ENCODE measurements around the gene CRYBB1.

Gene CRYBB1

DNA sequence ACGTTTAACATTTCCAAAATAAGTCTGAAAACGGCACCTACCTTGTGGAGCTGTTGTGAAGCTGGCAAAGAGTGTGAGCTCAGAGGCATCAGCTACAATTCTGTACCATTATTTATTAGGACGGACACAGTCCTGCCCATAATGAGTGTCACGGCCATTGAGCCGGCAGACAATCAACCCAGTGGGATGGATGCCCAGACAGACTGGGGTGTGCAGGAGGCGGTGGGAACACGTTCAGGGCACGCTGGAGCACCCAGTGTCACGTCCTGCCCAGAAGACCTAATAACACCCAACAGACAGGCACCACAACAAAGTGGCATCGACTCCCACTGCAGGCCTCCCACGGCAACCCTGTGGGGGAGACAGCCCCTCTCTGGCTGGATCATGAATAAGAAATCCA lies 62.3 kb downstream of the CRYBB1 start:
- Histone ChIP-seq H3K27me3 (no peaks in the 10 kb centered on the region), H3K36me3 (no peaks in the 10 kb centered on the region), H3K9me3 (no peaks in the 10 kb centered on the region), H3K4me1 (no peaks in the 10 kb centered on the region), H3K4me3 (ENCODE audit: low read depth, low read length) (no peak overlapping the region)
- no peak for TF ChIP-seq CTCF (IDR thresholded peaks at IDR 0.05; ENCODE audit: low read depth, low read length)
- DNase-seq, result no peak

DNA sequence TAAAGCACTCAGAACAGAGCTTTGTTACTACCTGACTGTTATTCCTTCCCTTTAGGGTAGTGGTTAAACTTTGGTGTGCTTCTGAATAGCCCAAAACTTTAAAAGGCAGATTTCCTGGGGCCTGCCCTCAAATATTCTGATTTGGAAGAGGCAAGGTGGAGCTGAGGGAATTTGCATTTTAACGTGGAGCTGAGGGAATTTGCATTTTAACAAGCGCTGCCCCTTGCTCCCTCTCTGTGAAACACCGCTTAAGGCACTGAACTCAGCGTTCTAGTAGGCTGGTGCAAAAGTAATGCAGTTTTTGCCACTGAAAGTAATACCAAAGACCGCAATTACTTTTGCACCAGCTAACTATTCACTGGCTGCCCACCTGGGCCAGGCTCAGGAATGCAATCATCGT lies 62.9 kb downstream of the CRYBB1 start:
- H3K36me3 ChIP-seq, result no peaks in the 10 kb centered on the region
- DNase-seq, result no peak
- no peak overlapping the region for H3K4me3 ChIP-seq (ENCODE audit: low read depth, low read length)
- TF ChIP-seq CTCF (IDR thresholded peaks at IDR 0.05; ENCODE audit: low read depth, low read length), result no peak
- H3K27me3 ChIP-seq, result no peaks in the 10 kb centered on the region
- no peaks in the 10 kb centered on the region for H3K4me1 ChIP-seq
- H3K9me3 ChIP-seq, result no peaks in the 10 kb centered on the region

GRCh38 chr22:26553056-26553752 lies 64.6 kb downstream of the CRYBB1 start:
- no peaks in the 10 kb centered on the region for H3K36me3 ChIP-seq
- H3K9me3 ChIP-seq, result no peaks in the 10 kb centered on the region
- DNase-seq, result no peak
- H3K27me3 ChIP-seq, result no peaks in the 10 kb centered on the region
- H3K4me3 ChIP-seq (ENCODE audit: low read depth, low read length), result no peak overlapping the region
- no peak for TF ChIP-seq CTCF (IDR thresholded peaks at IDR 0.05; ENCODE audit: low read depth, low read length)
- H3K4me1 ChIP-seq, result no peaks in the 10 kb centered on the region

DNA sequence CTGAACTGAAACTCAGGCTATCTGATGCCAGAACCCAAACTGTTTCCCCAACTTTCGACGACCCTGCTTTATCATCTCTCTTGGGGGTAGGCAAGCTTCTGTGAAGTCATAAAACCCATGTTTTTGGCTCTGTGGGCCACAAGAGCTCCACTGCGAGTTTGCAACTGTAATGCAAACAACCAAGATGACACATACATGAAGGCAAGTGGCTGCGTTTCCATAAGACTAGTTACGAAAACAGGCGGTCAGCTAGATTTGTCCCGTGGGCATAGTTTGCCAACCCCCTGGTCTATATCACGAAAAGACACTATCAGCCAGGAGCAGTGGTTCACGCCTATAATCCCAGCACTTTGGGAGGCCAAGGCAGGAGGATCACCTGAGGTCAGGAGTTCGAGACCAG lies 65.4 kb downstream of the CRYBB1 start:
- no peak overlapping the region for H3K4me3 ChIP-seq (ENCODE audit: low read depth, low read length)
- no peak for TF ChIP-seq CTCF (IDR thresholded peaks at IDR 0.05; ENCODE audit: low read depth, low read length)
- H3K4me1 ChIP-seq, result no peaks in the 10 kb centered on the region
- no peak for DNase-seq
- H3K9me3 ChIP-seq, result no peaks in the 10 kb centered on the region
- H3K27me3 ChIP-seq, result no peaks in the 10 kb centered on the region
- H3K36me3 ChIP-seq, result no peaks in the 10 kb centered on the region

- H3K4me1 ChIP-seq, result no peaks in the 10 kb centered on the region
- DNase-seq, result no peak
- no peaks in the 10 kb centered on the region for H3K9me3 ChIP-seq
- TF ChIP-seq CTCF (IDR thresholded peaks at IDR 0.05; ENCODE audit: low read depth, low read length), result no peak
- no peaks in the 10 kb centered on the region for H3K27me3 ChIP-seq
- no peaks in the 10 kb centered on the region for H3K36me3 ChIP-seq
- no peak overlapping the region for H3K4me3 ChIP-seq (ENCODE audit: low read depth, low read length)
These were observed 66.3 kb downstream of the CRYBB1 start for GRCh38 chr22:26551568-26551967.

DNA sequence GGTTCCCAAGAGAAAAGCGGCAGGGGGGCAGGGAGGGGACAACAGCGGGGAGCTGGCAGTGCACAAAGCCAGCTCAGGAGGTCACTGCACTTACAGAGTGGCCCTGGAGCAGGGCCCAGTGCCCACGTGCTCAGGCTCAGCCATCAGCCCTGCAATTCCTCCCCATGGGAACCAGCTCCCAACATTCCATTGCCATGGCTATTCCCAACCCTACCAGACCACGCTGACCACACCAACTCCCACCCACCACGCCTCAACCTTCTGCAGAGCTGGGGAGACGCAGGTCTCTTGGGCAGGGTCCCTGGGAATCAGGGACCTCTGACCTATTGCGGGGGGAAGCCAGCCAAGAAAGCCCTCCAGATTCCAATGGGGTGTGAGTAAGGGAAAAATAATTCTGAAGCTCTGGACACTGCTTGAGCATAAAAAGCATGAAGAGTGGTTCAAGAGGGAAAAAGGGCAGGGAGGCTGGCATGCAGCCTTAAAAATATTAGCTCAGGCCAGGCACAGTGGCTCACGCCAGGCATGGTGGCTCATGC lies 67.3 kb downstream of the CRYBB1 start:
- DNase-seq, result no peak
- H3K9me3 ChIP-seq, result no peaks in the 10 kb centered on the region
- no peaks in the 10 kb centered on the region for H3K27me3 ChIP-seq
- H3K4me1 ChIP-seq, result no peaks in the 10 kb centered on the region
- H3K36me3 ChIP-seq, result no peaks in the 10 kb centered on the region
- no peak overlapping the region for H3K4me3 ChIP-seq (ENCODE audit: low read depth, low read length)
- no peak for TF ChIP-seq CTCF (IDR thresholded peaks at IDR 0.05; ENCODE audit: low read depth, low read length)

Data from BE2C (cell line).